Measurements from ENCODE around the gene RBM47. TPM values are rescaled to one million over a fixed set of nuclear protein-coding genes. Genes with fewer than 3 reads are reported as not detected.
A peak's percentile ranks its signal among the peaks of the same experiment; 100 is the strongest.
"Not testable (repeated sequence)": the region's sequence is repeated elsewhere in the genome, so short reads cannot be mapped to it uniquely, and the experiment has no call there.

The RBM47 gene
- total and polyA plus RNA-seq, 2 experiments from 2014 or later, result 35.6 to 139 TPM

GRCh38 chr4:40555176-40555900 lies 74.3 kb downstream of the RBM47 start (continued):
- TF ChIP-seq, protein P1, sequence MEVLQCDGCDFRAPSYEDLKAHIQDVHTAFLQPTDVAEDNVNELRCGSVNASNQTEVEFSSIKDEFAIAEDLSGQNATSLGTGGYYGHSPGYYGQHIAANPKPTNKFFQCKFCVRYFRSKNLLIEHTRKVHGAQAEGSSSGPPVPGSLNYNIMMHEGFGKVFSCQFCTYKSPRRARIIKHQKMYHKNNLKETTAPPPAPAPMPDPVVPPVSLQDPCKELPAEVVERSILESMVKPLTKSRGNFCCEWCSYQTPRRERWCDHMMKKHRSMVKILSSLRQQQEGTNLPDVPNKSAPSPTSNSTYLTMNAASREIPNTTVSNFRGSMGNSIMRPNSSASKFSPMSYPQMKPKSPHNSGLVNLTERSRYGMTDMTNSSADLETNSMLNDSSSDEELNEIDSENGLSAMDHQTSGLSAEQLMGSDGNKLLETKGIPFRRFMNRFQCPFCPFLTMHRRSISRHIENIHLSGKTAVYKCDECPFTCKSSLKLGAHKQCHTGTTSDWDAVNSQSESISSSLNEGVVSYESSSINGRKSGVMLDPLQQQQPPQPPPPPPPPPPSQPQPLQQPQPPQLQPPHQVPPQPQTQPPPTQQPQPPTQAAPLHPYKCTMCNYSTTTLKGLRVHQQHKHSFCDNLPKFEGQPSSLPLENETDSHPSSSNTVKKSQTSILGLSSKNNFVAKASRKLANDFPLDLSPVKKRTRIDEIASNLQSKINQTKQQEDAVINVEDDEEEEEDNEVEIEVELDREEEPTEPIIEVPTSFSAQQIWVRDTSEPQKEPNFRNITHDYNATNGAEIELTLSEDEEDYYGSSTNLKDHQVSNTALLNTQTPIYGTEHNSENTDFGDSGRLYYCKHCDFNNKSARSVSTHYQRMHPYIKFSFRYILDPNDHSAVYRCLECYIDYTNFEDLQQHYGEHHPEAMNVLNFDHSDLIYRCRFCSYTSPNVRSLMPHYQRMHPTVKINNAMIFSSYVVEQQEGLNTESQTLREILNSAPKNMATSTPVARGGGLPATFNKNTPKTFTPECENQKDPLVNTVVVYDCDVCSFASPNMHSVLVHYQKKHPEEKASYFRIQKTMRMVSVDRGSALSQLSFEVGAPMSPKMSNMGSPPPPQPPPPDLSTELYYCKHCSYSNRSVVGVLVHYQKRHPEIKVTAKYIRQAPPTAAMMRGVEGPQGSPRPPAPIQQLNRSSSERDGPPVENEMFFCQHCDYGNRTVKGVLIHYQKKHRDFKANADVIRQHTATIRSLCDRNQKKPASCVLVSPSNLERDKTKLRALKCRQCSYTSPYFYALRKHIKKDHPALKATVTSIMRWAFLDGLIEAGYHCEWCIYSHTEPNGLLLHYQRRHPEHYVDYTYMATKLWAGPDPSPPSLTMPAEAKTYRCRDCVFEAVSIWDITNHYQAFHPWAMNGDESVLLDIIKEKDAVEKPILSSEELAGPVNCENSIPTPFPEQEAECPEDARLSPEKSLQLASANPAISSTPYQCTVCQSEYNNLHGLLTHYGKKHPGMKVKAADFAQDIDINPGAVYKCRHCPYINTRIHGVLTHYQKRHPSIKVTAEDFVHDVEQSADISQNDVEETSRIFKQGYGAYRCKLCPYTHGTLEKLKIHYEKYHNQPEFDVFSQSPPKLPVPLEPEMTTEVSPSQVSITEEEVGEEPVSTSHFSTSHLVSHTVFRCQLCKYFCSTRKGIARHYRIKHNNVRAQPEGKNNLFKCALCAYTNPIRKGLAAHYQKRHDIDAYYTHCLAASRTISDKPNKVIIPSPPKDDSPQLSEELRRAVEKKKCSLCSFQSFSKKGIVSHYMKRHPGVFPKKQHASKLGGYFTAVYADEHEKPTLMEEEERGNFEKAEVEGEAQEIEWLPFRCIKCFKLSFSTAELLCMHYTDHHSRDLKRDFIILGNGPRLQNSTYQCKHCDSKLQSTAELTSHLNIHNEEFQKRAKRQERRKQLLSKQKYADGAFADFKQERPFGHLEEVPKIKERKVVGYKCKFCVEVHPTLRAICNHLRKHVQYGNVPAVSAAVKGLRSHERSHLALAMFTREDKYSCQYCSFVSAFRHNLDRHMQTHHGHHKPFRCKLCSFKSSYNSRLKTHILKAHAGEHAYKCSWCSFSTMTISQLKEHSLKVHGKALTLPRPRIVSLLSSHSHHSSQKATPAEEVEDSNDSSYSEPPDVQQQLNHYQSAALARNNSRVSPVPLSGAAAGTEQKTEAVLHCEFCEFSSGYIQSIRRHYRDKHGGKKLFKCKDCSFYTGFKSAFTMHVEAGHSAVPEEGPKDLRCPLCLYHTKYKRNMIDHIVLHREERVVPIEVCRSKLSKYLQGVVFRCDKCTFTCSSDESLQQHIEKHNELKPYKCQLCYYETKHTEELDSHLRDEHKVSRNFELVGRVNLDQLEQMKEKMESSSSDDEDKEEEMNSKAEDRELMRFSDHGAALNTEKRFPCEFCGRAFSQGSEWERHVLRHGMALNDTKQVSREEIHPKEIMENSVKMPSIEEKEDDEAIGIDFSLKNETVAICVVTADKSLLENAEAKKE (CRISPR knock-in tag; IDR thresholded peaks at IDR 0.05), result no peak
- TF ChIP-seq STAT1 (IDR thresholded peaks at IDR 0.05; ENCODE audit: unreplicated experiment), result no peak

- peaks cover 15% of the 10 kb centered on the region for H4K20me1 ChIP-seq (replicated peaks; ENCODE audit: insufficient read depth)
- Mint-ChIP-seq H3K36me3 (ENCODE audit: low read depth) (peaks cover 24% of the 10 kb centered on the region), H3K27ac (peak overlapping the region; percentile 86), H3K4me1 (peaks cover 42% of the 10 kb centered on the region)
- H3K4me3 Mint-ChIP-seq; H3K36me3 ChIP-seq (ENCODE audit: insufficient read depth); H3K9me3 Mint-ChIP-seq; H3K4me3 ChIP-seq; ATAC-seq; H2AFZ ChIP-seq; H3F3A ChIP-seq (replicated peaks; ENCODE audit: low read depth); H3K27me3 Mint-ChIP-seq (ENCODE audit: insufficient read depth, low read depth, poor library complexity); H3K27me3 ChIP-seq (ENCODE audit: insufficient read depth); H3K9me2 ChIP-seq (ENCODE audit: insufficient read depth); DNase-seq (ENCODE audit: low spot score): not testable (repeated sequence)
- peaks cover 28% of the 10 kb centered on the region for H3K4me1 ChIP-seq (ENCODE audit: insufficient read depth)
- H3K4me2 ChIP-seq, result peak overlapping the region; percentile 29; the same call in 1 of the 2 replicates
- H3K79me2 ChIP-seq (replicated peaks; ENCODE audit: insufficient read depth), result peaks cover 98% of the 10 kb centered on the region
- peak overlapping the region; percentile 34 for H3K27ac ChIP-seq (ENCODE audit: low read depth)
These were observed 75.0 kb downstream of the RBM47 start for GRCh38 chr4:40554641-40555040.

GRCh38 chr4:40553995-40554394 lies 75.7 kb downstream of the RBM47 start:
- Histone ChIP-seq H3K4me1 (ENCODE audit: insufficient read depth) (peaks cover 28% of the 10 kb centered on the region), H3K27me3 (ENCODE audit: insufficient read depth) (no peaks in the 10 kb centered on the region), H3K36me3 (ENCODE audit: insufficient read depth) (no peaks in the 10 kb centered on the region; the same call in 1 of the 2 replicates), H3K4me3 (no peak overlapping the region), H3K4me2 (peak overlapping the region; percentile 29; the same call in 1 of the 2 replicates), H3K27ac (ENCODE audit: low read depth) (peak overlapping the region; percentile 79), H4K20me1 (replicated peaks; ENCODE audit: insufficient read depth) (peaks cover 13% of the 10 kb centered on the region), H2AFZ (no peak overlapping the region), H3K9me2 (ENCODE audit: insufficient read depth) (no peaks in the 10 kb centered on the region), H3F3A (replicated peaks; ENCODE audit: low read depth) (0 out of 2 replicates have a peak, but pooled peaks cover 9% of the 10 kb centered on the region), H3K79me2 (replicated peaks; ENCODE audit: insufficient read depth) (peaks cover 98% of the 10 kb centered on the region)
- Mint-ChIP-seq H3K27me3 (ENCODE audit: insufficient read depth, low read depth, poor library complexity) (peaks cover 6% of the 10 kb centered on the region), H3K27ac (0 out of 2 replicates have a peak overlapping the region, but pooled peaks have one; percentile 0), H3K9me3 (no peaks in the 10 kb centered on the region), H3K36me3 (ENCODE audit: low read depth) (peaks cover 24% of the 10 kb centered on the region), H3K4me1 (peaks cover 42% of the 10 kb centered on the region), H3K4me3 (no peak overlapping the region)
- DNase-seq (ENCODE audit: low spot score), result no peak
- ATAC-seq, result peak; percentile 17; the same call in 1 of the 3 replicates
- no peak for TF ChIP-seq STAT1 (IDR thresholded peaks at IDR 0.05; ENCODE audit: unreplicated experiment)
- no peak for TF ChIP-seq ZNF114 (CRISPR knock-in tag; IDR thresholded peaks at IDR 0.05)
- no peak for TF ChIP-seq ETS1 (IDR thresholded peaks at IDR 0.05)
- no peak for TF ChIP-seq ZNF331 (CRISPR knock-in tag; IDR thresholded peaks at IDR 0.05; ENCODE audit: low read depth)
- no peak for TF ChIP-seq JUNB (IDR thresholded peaks at IDR 0.05; ENCODE audit: unreplicated experiment)
- no peak for TF ChIP-seq EZH2phosphoT487 (IDR thresholded peaks at IDR 0.05; ENCODE audit: unreplicated experiment)
- TF ChIP-seq NANOG (IDR thresholded peaks at IDR 0.05; ENCODE audit: borderline replicate concordance), result no peak

Data from GM23338 (cell line).